22Rv1 (cell line): Measurements from ENCODE around the gene HCAR1.
"Not testable (repeated sequence)": the region's sequence is repeated elsewhere in the genome, so short reads cannot be mapped to it uniquely, and the experiment has no call there.

Source experiments
- H3K27ac ChIP-seq: fragments of 450-650 bp; 2 replicates; pipeline ENCODE4 v1.5.1; 2017
- ZFX ChIP-seq: fragments of 450-650 bp; IDR thresholded peaks from 2 replicates; pipeline ENCODE4 v1.6.1; 2017; ENCODE audit warnings: antibody characterized with exemption, borderline replicate concordance
- TF ChIP-seq, protein P1 (sequence below): fragments of 450-650 bp; IDR thresholded peaks from 2 replicates; pipeline ENCODE4 v1.5.1; 2017; ENCODE audit warnings: mild to moderate bottlenecking

HCAR1 gene

DNA sequence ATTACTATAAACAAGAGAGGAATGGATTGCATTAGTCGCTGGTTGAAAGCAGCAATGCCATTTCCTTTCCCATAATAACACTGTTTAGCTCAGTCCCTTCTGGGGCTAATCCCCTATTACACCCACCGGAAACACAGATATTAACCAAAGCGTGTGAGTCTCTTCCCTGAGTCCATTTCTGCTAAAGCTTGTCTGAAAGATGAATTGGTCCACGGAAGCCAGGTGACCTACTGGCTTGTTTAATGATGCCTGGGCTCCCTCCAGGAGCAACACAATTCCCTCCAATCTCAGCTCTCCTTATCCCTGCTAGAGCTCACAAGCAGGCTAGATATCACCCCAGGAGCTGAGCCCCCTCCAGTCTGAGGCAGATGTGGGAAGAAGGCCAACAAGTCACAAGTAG is 29.2 kb downstream of the HCAR1 start:
- not testable (repeated sequence) for H3K27ac ChIP-seq

DNA sequence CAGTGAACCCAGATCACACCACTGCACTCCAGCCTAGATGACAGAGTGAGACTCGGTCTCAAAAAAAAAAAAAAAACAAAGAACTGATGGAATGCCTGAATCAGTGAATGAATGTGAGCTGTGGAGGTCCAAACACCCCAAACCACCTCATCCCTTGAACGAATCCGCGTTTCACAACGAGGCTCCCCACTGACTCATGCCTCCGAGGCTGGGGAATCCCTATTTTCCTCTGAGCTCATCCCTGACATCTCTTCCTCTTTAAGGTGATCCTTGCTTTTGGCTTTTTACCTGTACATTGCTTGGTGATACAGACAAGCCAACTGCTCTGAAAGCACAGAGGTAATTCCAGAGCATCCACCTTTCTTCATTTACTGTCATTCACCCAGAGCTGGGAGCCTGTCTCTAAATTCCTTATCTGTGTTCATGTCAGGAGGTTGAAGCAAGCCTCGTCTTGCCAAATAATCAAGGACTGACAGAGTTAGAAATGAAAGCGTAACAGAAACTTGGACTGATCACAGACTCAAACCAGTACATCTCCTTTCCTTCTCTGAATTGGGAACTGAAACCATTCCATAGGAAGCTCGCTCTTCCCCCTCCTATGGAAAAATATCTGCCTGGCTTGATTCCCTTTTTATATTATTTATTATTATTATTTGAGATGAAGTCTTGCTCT is 30.5 kb downstream of the HCAR1 start:
- H3K27ac ChIP-seq: not testable (repeated sequence)

DNA sequence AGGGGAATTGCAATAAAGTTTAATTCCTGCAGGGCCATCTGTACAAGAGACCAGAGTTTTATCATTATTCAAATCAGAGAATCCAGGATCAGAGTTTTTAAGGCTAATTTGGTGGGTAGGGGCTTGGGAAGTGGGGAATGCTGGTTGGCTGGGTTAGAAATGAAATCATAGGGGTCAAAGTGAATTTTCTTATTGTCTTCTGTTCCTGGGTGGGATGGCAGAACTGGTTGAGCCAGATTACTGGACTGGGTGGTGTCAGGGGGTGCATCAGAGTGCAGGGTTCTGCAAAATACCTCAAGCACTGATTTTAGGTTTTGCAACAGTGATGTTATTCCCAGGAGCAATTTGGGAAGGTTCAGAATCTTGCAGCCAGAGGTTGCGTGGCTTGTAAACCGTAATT is 33.7 kb downstream of the HCAR1 start:
- not testable (repeated sequence) for H3K27ac ChIP-seq

DNA sequence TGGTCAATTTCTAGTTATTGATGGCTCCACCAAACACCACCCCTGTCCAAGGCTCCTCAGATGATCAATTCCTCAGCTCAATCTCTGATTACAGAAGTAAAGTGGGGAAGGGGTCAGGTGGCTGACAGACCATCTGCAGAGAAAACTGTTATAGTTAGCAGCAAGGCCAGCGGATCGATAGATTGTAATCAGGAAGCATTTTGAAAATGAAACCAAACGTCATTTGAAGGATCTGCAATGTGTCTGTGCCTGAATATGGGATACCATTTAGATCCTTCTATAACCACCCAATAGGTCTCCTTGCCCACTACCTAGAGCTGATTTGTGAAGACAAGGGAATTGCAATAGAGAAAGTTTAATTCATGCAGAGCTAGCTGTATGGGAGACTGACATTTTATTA is 39.1 kb downstream of the HCAR1 start:
- H3K27ac ChIP-seq: no peak overlapping the region
- TF ChIP-seq, protein P1, sequence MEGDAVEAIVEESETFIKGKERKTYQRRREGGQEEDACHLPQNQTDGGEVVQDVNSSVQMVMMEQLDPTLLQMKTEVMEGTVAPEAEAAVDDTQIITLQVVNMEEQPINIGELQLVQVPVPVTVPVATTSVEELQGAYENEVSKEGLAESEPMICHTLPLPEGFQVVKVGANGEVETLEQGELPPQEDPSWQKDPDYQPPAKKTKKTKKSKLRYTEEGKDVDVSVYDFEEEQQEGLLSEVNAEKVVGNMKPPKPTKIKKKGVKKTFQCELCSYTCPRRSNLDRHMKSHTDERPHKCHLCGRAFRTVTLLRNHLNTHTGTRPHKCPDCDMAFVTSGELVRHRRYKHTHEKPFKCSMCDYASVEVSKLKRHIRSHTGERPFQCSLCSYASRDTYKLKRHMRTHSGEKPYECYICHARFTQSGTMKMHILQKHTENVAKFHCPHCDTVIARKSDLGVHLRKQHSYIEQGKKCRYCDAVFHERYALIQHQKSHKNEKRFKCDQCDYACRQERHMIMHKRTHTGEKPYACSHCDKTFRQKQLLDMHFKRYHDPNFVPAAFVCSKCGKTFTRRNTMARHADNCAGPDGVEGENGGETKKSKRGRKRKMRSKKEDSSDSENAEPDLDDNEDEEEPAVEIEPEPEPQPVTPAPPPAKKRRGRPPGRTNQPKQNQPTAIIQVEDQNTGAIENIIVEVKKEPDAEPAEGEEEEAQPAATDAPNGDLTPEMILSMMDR: no peak
- TF ChIP-seq ZFX: no peak

DNA sequence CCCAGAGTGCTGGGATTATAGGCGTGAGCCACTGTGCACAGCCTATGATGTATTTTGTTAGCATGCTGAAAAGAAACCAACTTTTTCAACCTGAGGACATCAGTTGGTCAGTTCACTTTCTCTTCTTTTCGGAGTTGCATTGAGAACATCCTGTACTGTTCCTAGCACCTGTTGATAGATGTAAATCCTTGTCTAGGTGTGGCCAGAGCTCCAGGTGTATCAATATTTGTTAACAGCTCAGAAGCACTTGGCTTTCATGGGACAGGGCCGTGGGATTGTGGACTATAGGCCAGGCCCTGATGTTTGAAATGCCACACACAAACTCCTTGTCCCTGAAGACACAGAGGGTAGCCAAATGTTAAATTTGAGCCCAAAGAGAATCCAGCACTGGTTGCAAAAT is 42.4 kb downstream of the HCAR1 start:
- H3K27ac ChIP-seq: peak overlapping the region; percentile 43
- TF ChIP-seq ZFX: no peak
- TF ChIP-seq, protein P1: no peak

DNA sequence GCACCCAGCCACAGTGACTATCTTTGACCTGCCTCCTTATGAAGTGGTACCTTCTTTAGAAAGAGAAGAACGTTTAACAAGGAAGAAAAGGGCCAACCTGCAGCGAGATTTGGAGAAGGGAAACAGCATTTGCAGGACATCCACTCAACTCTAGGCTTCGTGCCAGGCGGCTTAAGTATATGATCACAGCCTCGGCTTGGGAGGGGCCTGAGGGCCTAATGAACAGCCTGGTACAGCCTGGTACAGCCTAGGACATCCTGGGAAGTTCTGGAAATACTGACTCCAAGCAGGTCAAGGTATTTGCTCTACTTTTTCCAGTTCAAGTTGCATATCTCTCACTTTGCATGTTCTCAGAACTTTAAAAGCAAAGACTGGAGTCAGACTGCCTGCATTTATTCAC is 43.6 kb downstream of the HCAR1 start:
- TF ChIP-seq, protein P1: no peak
- no peak for TF ChIP-seq ZFX
- H3K27ac ChIP-seq: no peak overlapping the region

DNA sequence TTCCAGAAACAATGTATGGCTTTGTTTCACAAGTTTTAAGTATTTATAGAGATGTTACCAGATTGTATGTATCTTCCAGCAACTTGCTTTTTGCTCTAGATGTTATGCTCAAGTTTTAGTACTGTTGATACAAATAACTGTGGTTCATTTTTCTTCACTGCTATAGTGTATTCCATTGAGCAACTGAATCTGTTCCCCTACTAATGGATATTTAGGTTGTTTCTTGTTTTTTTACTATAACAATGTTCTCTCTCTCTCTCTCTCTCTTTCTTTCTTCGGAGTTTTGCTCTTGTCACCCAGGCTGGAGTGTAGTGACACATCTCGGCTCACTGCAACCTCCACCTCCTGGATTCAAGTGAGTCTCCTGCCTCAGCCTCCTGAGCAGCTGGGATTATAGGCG is 44.1 kb downstream of the HCAR1 start:
- no peak for TF ChIP-seq ZFX
- TF ChIP-seq, protein P1: no peak

DNA sequence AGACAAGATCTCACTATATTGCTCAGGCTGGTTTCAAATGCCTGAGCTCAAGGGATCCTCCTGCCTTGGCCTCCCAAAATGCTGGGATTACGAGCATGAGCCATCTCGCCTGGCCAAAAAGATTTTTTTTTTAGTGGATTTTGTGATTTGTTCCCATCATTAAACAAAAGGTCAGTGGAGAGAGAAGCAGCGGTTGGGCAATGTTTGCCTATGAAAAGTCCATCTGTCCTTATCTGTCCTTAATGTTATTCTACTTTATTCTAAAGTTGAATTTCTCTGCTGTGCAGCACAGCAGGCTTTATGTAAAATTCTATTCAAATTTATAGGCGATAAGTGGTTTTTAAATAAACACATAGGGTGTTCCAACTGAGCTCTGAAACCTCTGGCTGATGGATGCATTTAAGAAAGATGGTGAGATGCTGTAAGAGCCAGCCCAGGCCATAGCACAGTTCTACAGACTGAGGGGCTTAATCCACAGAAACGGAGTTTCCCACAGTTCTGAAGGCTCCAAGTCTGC is 46.3 kb downstream of the HCAR1 start:
- no peak for TF ChIP-seq ZFX
- TF ChIP-seq, protein P1: no peak

More for the DNA sequence above, 44.1 kb downstream of the HCAR1 start:
- no peak overlapping the region for H3K27ac ChIP-seq

DNA sequence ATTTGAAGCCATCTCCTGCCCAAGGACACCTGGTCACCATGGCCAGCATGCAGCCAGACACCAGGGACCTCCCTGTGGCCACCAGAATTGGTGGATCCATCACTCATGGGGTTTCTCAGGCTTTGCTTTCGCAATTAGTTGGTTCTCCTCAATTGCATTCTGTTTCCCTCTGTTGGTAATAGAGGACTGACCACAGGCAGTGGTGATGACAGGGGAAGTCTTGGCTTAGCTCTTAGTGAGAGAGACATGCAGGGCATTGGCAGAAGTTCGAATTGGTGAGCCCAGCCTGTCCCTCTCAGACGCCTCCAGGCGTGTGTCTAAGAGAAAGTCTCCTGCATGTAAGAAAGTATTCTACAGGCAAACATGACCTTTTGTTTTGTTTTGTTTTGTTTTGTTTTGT is 48.8 kb downstream of the HCAR1 start:
- TF ChIP-seq ZFX: no peak
- TF ChIP-seq, protein P1: no peak
- no peak overlapping the region for H3K27ac ChIP-seq

More for the DNA sequence above, 46.3 kb downstream of the HCAR1 start:
- H3K27ac ChIP-seq: no peak overlapping the region

DNA sequence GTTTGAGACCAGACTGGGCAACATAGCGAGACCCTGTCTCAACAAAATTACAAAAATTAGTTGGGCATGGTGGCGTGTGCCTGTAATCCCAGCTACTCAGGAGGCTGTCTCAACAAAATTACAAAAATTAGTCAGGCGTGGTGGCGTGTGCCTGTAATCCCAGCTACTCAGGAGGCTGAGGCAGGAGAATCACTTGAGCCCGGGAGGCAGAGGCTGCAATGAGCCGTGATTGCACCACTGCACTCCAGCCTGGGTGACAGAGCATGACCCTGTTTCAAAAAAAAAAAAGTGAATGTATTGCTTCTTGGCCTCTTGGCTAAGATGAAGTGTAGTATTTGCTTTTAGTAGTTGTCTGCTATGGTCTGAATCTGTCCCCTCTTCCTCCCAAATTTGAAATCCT is 49.7 kb downstream of the HCAR1 start:
- not testable (repeated sequence) for H3K27ac ChIP-seq

DNA sequence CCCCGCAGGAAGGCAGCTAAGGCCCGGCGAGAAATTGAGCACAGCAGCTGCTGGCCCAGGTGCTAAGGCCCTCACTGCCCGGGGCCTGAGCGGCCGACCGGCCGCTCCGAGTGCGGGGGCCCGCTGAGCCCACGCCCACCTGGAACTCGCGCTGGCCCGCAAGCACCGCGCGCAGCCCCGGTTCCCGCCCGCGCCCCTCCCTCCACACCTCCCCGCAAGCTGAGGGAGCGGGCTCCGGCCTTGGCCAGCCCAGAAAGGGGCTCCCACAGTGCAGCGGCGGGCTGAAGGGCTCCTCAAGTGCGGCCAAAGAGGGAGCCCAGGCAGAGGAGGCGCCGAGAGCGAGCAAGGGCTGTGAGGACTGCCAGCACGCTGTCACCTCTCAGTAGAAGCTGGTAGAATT is 53.9 kb downstream of the HCAR1 start:
- H3K27ac ChIP-seq: not testable (repeated sequence)
